Stimulated activated CD8-positive, alpha-beta memory T cell treated with anti-CD3 and anti-CD28 coated beads, Interleukin-4, amount 100 ng/mL, for 24 hours (primary cell): ENCODE measurements around the gene THY1.
"Not testable (repeated sequence)": the region's sequence is repeated elsewhere in the genome, so short reads cannot be mapped to it uniquely, and the experiment has no call there.

ENCODE experiments used
- DNase-seq: peaks from one replicate; pipeline ENCODE4 v3.0.0-alpha.2; 2020; ENCODE audit warnings: low read depth

Gene THY1

GRCh38 chr11:119445850-119446249 lies 22.9 kb upstream of the THY1 start:
- no peak for DNase-seq

GRCh38 chr11:119445379-119445778 lies 22.4 kb upstream of the THY1 start:
- no peak for DNase-seq

- no peak for DNase-seq
These were observed 18.9 kb upstream of the THY1 start for GRCh38 chr11:119441898-119442243.

GRCh38 chr11:119438599-119438998 lies 15.6 kb upstream of the THY1 start:
- DNase-seq = no peak

GRCh38 chr11:119437521-119437920 lies 14.5 kb upstream of the THY1 start:
- DNase-seq = not testable (repeated sequence)

GRCh38 chr11:119436711-119437110 lies 13.7 kb upstream of the THY1 start:
- no peak for DNase-seq

GRCh38 chr11:119436093-119436492 lies 13.1 kb upstream of the THY1 start:
- no peak for DNase-seq

GRCh38 chr11:119434591-119435330 lies 11.8 kb upstream of the THY1 start:
- no peak for DNase-seq

- no peak for DNase-seq
These were observed 10.4 kb upstream of the THY1 start for GRCh38 chr11:119433358-119433725.

GRCh38 chr11:119432484-119433357 lies 9.7 kb upstream of the THY1 start:
- no peak for DNase-seq

- DNase-seq = no peak
These were observed 8.6 kb upstream of the THY1 start for GRCh38 chr11:119431523-119431922.

GRCh38 chr11:119427279-119427678 lies 4.3 kb upstream of the THY1 start:
- DNase-seq = no peak

GRCh38 chr11:119426142-119426541 lies 3.2 kb upstream of the THY1 start:
- no peak for DNase-seq

- no peak for DNase-seq
These were observed 1.8 kb upstream of the THY1 start for GRCh38 chr11:119424775-119425174.

- no peak for DNase-seq
These were observed 1.3 kb upstream of the THY1 start for GRCh38 chr11:119424276-119424675.

- no peak for DNase-seq
These were observed 710 bp upstream of the THY1 start for GRCh38 chr11:119423509-119424254.

- DNase-seq = no peak
These were observed 797 bp downstream of the THY1 start for GRCh38 chr11:119421941-119422808.

- no peak for DNase-seq
These were observed 1.6 kb downstream of the THY1 start for GRCh38 chr11:119421351-119421750.

- no peak for DNase-seq
These were observed 2.3 kb downstream of the THY1 start for GRCh38 chr11:119420631-119421030.

- no peak for DNase-seq
These were observed 3.0 kb downstream of the THY1 start for GRCh38 chr11:119419834-119420492.

- DNase-seq = no peak
These were observed 3.7 kb downstream of the THY1 start for GRCh38 chr11:119419246-119419645.
